ENCODE results near the gene GUCA2A. TPM values are rescaled to one million over a fixed set of nuclear protein-coding genes. Genes with fewer than 3 reads are reported as not detected.

Gene GUCA2A
- total RNA-seq, 4 donors from 2014 or later: 6.0 TPM; not detected in 3

DNA sequence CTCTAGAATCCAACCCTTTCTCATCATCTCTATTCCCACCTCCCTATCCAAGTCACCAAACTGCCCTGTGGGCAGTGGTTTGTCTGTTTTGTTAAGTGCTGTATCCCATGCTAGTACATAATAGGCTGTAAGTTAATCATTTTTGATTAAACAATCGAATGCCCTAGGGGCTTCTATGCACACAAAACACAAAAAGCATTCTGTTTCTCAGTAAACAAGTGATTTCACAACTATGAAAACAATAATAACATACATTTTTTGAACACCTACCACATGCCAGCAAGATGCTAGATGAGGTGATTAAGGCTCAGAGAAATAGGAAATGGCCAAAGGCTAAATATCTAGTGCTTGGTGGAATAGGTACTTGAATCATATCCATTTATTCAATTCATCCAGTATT is 16.4 kb downstream of the GUCA2A start:
- in situ Hi-C loops (cut with MboI; ENCODE audit: low sequenced_read_pairs in 4 of 4) (loop anchor here in 1 of 4 donors (25.0 kb wide), 2 partner anchors 589 to 914 kb away; partner anchors contain the start of gene CLDN19), intact Hi-C loops (cut with DNase I; ENCODE audit: low total_unique reads) (loop anchor here (10.0 kb wide), 2 partner anchors 597 to 927 kb away; partner anchors contain the start of gene CLDN19)
- Histone ChIP-seq H3K4me3 (no peak overlapping the region), H3K36me3 (no peaks in the 10 kb centered on the region), H3K27ac (no peak overlapping the region), H3K27me3 (peaks cover 7 to 20% (median 12%) of the 10 kb centered on the region in 3 donors), H3K4me1 (no peaks in the 10 kb centered on the region), H3K9me3 (no peaks in the 10 kb centered on the region)
- no peak for ATAC-seq
- TF ChIP-seq POLR2A (IDR thresholded peaks at IDR 0.05): no peak
- TF ChIP-seq, protein P1, sequence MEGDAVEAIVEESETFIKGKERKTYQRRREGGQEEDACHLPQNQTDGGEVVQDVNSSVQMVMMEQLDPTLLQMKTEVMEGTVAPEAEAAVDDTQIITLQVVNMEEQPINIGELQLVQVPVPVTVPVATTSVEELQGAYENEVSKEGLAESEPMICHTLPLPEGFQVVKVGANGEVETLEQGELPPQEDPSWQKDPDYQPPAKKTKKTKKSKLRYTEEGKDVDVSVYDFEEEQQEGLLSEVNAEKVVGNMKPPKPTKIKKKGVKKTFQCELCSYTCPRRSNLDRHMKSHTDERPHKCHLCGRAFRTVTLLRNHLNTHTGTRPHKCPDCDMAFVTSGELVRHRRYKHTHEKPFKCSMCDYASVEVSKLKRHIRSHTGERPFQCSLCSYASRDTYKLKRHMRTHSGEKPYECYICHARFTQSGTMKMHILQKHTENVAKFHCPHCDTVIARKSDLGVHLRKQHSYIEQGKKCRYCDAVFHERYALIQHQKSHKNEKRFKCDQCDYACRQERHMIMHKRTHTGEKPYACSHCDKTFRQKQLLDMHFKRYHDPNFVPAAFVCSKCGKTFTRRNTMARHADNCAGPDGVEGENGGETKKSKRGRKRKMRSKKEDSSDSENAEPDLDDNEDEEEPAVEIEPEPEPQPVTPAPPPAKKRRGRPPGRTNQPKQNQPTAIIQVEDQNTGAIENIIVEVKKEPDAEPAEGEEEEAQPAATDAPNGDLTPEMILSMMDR (IDR thresholded peaks at IDR 0.05 in 4 of 5, conservative IDR thresholded peaks at IDR 0.05 in 1 of 5): no peak
- no peak for DNase-seq

- TF ChIP-seq POLR2A (IDR thresholded peaks at IDR 0.05): no peak
- TF ChIP-seq, protein P1 (IDR thresholded peaks at IDR 0.05 in 4 of 5, conservative IDR thresholded peaks at IDR 0.05 in 1 of 5): peak; percentile 68 to 85 (median 73)
Observed at GRCh38 chr1:42146626-42147320, 17.8 kb downstream of the GUCA2A start.

GRCh38 chr1:42145764-42146625 is 18.6 kb downstream of the GUCA2A start:
- Histone ChIP-seq H3K9me3 (no peaks in the 10 kb centered on the region), H3K36me3 (no peaks in the 10 kb centered on the region), H3K27ac (no peak overlapping the region), H3K4me1 (no peaks in the 10 kb centered on the region), H3K27me3 (peaks cover 7 to 26% (median 21%) of the 10 kb centered on the region in 3 donors), H3K4me3 (no peak overlapping the region)
- DNase-seq: no peak
- no peak for ATAC-seq
- intact Hi-C loops (cut with DNase I; ENCODE audit: low total_unique reads): loop anchor here (10.0 kb wide), 2 partner anchors 599 to 929 kb away; partner anchors contain the start of gene CLDN19
- TF ChIP-seq POLR2A (IDR thresholded peaks at IDR 0.05): no peak
- TF ChIP-seq, protein P1 (IDR thresholded peaks at IDR 0.05 in 4 of 5, conservative IDR thresholded peaks at IDR 0.05 in 1 of 5): no peak
- in situ Hi-C loops (cut with MboI; ENCODE audit: low sequenced_read_pairs in 4 of 4): loop anchor here in 1 of 4 donors (25.0 kb wide), 2 partner anchors 591 to 916 kb away; partner anchors contain the start of gene CLDN19

More at GRCh38 chr1:42146626-42147320, 17.8 kb downstream of the GUCA2A start:
- H3K36me3 ChIP-seq: no peaks in the 10 kb centered on the region
- H3K4me1 ChIP-seq: no peaks in the 10 kb centered on the region
- ATAC-seq: peak in 1 of 2 donors; percentile 65
- in situ Hi-C loops (cut with MboI; ENCODE audit: low sequenced_read_pairs in 4 of 4): loop anchor here in 1 of 4 donors (25.0 kb wide), 2 partner anchors 591 to 916 kb away; partner anchors contain the start of gene CLDN19
- peaks cover 7 to 22% (median 21%) of the 10 kb centered on the region in 3 donors for H3K27me3 ChIP-seq
- no peak overlapping the region for H3K27ac ChIP-seq
- no peaks in the 10 kb centered on the region for H3K9me3 ChIP-seq
- no peak overlapping the region for H3K4me3 ChIP-seq
- DNase-seq: peak in 1 of 2 donors; percentile 28
- intact Hi-C loops (cut with DNase I; ENCODE audit: low total_unique reads): loop anchor here (1.0 to 10.0 kb wide), 3 partner anchors 27 to 928 kb away; partner anchors contain the start of gene CLDN19

- peaks cover 7 to 27% (median 21%) of the 10 kb centered on the region in 3 donors for H3K27me3 ChIP-seq
- in situ Hi-C loops (cut with MboI; ENCODE audit: low sequenced_read_pairs in 4 of 4): loop anchor here in 1 of 4 donors (25.0 kb wide), 2 partner anchors 592 to 917 kb away; partner anchors contain the start of gene CLDN19
- intact Hi-C loops (cut with DNase I; ENCODE audit: low total_unique reads): loop anchor here (10.0 kb wide), 2 partner anchors 599 to 929 kb away; partner anchors contain the start of gene CLDN19
- H3K27ac ChIP-seq: no peak overlapping the region
- no peaks in the 10 kb centered on the region for H3K36me3 ChIP-seq
- DNase-seq (no peak), ATAC-seq (no peak)
- TF ChIP-seq POLR2A (IDR thresholded peaks at IDR 0.05): no peak
- H3K4me3 ChIP-seq: no peak overlapping the region
- no peaks in the 10 kb centered on the region for H3K9me3 ChIP-seq
- H3K4me1 ChIP-seq: no peaks in the 10 kb centered on the region
Observed at GRCh38 chr1:42145389-42145716, 19.2 kb downstream of the GUCA2A start.
